CD4-positive, alpha-beta T cell (primary cell): ENCODE data around the gene FBRSL1. TPM values are rescaled to one million over a fixed set of nuclear protein-coding genes. Genes with fewer than 3 reads are reported as not detected.

ENCODE experiments used
- ATAC-seq: fragments of 200-7000 bp; cut with Tn5 transposase; one replicate; pipeline ENCODE4 v1.10.0; 2022; ENCODE audit warnings: mild to moderate bottlenecking; ENCODE audit not compliant: poor library complexity
- CTCF ChIA-PET: fragments of 350-600 bp; sonication (Branson Sonifier 250); formaldehyde crosslinking; loops from one replicate; lab custom pipeline; 2021; ENCODE audit warnings: antibody characterized with exemption, inconsistent platforms; lab: Charles Lee
- POLR2A ChIA-PET: fragments of 350-600 bp; sonication (Branson Sonifier 250); formaldehyde crosslinking; loops from one replicate; lab custom pipeline; 2021; ENCODE audit warnings: antibody characterized with exemption, inconsistent platforms; lab: Charles Lee
- DNase-seq, 14 experiments: peaks; one replicate each; pipeline ENCODE4 v3.0.0-alpha.2; 2013 to 2020; ENCODE audit warnings: mixed read lengths in 2 of 14
- H3K27ac ChIP-seq, 2 donors: one replicate each; pipeline versions ENCODE4 v1.5.1 to v1.7.0; 2013; ENCODE audit warnings: low read length in 2 of 2, low read depth in 1 of 2, mild to moderate bottlenecking in 1 of 2
- H3K27me3 ChIP-seq, 2 experiments: 1 replicate in 1 of 2; 2 replicates in 1 of 2; pipeline versions ENCODE4 v1.6.1 to v1.7.0; 2013; ENCODE audit warnings: low read length in 2 of 2, control low read depth in 1 of 2, mild to moderate bottlenecking in 1 of 2, moderate library complexity in 1 of 2; ENCODE audit not compliant: insufficient read depth in 2 of 2, control insufficient read depth in 1 of 2
- H3K36me3 ChIP-seq: one replicate; pipeline ENCODE4 v1.6.1; 2013; ENCODE audit warnings: low read length, control low read depth; ENCODE audit not compliant: insufficient read depth
- H3K4me1 ChIP-seq: one replicate; pipeline ENCODE4 v1.6.1; 2013; ENCODE audit warnings: low read length, control low read depth; ENCODE audit not compliant: insufficient read depth
- H3K4me3 ChIP-seq: one replicate; pipeline ENCODE4 v1.5.1; 2013; ENCODE audit warnings: mild to moderate bottlenecking, low read length, moderate library complexity
- H3K9me3 ChIP-seq, 2 experiments: 1 replicate in 1 of 2; 2 replicates in 1 of 2; pipeline versions ENCODE4 v1.6.1 to v1.7.0; 2013; ENCODE audit warnings: low read length in 2 of 2, mild to moderate bottlenecking in 2 of 2, control low read depth in 1 of 2, moderate library complexity in 1 of 2; ENCODE audit not compliant: control insufficient read depth in 1 of 2, insufficient read depth in 1 of 2
- H3K27ac Mint-ChIP-seq: one replicate; pipeline ENCODE4 v1.8.0; 2020; ENCODE audit warnings: mixed read lengths
- H3K27me3 Mint-ChIP-seq: one replicate; pipeline ENCODE4 v1.8.0; 2021; ENCODE audit warnings: mixed read lengths
- H3K36me3 Mint-ChIP-seq: one replicate; pipeline ENCODE4 v1.8.0; 2021; ENCODE audit warnings: low read depth, mixed read lengths
- H3K4me1 Mint-ChIP-seq: one replicate; pipeline ENCODE4 v1.8.0; 2021; ENCODE audit warnings: low read depth, mixed read lengths
- H3K4me3 Mint-ChIP-seq: one replicate; pipeline ENCODE4 v1.8.0; 2020; ENCODE audit warnings: mild to moderate bottlenecking, mixed read lengths
- H3K9me3 Mint-ChIP-seq: one replicate; pipeline ENCODE4 v1.8.0; 2020; ENCODE audit warnings: mixed read lengths
- intact Hi-C, 2 experiments: fragments of 100-400 bp; cut with DNase I in 1 of 2; cut with micrococcal nuclease in 1 of 2; formaldehyde crosslinking; loops; one replicate each; pipeline versions ENCODE4 v1.15.1 to v1.9.0; 2023 to 2025; cut with DNase I, micrococcal nuclease
- total RNA-seq, 174 experiments: library from RNA in 2 of 174; stranded (reverse) in 2 of 174; gene quantifications; one replicate each; pipeline ENCODE4 v1.2.3 and lab custom pipeline; 2021 to 2026
- TF ChIP-seq, protein P1 (sequence below): fragments of 200-600 bp; IDR thresholded peaks from one replicate; pipeline ENCODE4 v1.8.0; 2022; ENCODE audit warnings: antibody characterized with exemption, mild to moderate bottlenecking

Gene FBRSL1
- total RNA-seq, 2 experiments from 2014 or later: 75.8 to 80.7 TPM

- TF ChIP-seq, protein P1, sequence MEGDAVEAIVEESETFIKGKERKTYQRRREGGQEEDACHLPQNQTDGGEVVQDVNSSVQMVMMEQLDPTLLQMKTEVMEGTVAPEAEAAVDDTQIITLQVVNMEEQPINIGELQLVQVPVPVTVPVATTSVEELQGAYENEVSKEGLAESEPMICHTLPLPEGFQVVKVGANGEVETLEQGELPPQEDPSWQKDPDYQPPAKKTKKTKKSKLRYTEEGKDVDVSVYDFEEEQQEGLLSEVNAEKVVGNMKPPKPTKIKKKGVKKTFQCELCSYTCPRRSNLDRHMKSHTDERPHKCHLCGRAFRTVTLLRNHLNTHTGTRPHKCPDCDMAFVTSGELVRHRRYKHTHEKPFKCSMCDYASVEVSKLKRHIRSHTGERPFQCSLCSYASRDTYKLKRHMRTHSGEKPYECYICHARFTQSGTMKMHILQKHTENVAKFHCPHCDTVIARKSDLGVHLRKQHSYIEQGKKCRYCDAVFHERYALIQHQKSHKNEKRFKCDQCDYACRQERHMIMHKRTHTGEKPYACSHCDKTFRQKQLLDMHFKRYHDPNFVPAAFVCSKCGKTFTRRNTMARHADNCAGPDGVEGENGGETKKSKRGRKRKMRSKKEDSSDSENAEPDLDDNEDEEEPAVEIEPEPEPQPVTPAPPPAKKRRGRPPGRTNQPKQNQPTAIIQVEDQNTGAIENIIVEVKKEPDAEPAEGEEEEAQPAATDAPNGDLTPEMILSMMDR: no peak
- no peaks in the 10 kb centered on the region for H3K27me3 Mint-ChIP-seq
- Histone ChIP-seq H3K27me3 (no peaks in the 10 kb centered on the region), H3K36me3 (peaks cover 12% of the 10 kb centered on the region), H3K4me3 (peak overlapping the region; percentile 74), H3K27ac (no peak overlapping the region), H3K9me3 (no peaks in the 10 kb centered on the region), H3K4me1 (peaks cover 83% of the 10 kb centered on the region)
- peak overlapping the region; percentile 91 for H3K4me3 Mint-ChIP-seq
- H3K36me3 Mint-ChIP-seq: peaks cover 14% of the 10 kb centered on the region
- intact Hi-C loops: no loop called here
- ChIA-PET CTCF (no interaction called here), POLR2A (interaction anchor here (1.5 kb wide), 1 partner anchor 59 kb away, joined by 3 read pairs; no protein-coding TSS in a partner anchor)
- peak overlapping the region; percentile 91 for H3K27ac Mint-ChIP-seq
- DNase-seq (no peak), ATAC-seq (no peak)
- H3K9me3 Mint-ChIP-seq: no peaks in the 10 kb centered on the region
- H3K4me1 Mint-ChIP-seq: peaks cover 72% of the 10 kb centered on the region
Observed at GRCh38 chr12:132491138-132491663, 1.2 kb downstream of the FBRSL1 start.

GRCh38 chr12:132491761-132492378 is 1.9 kb downstream of the FBRSL1 start:
- Mint-ChIP-seq H3K9me3 (no peaks in the 10 kb centered on the region), H3K4me1 (peaks cover 72% of the 10 kb centered on the region), H3K27ac (peak overlapping the region; percentile 91), H3K36me3 (peaks cover 14% of the 10 kb centered on the region), H3K4me3 (peak overlapping the region; percentile 91), H3K27me3 (no peaks in the 10 kb centered on the region)
- ATAC-seq (no peak), DNase-seq (no peak)
- no peaks in the 10 kb centered on the region for H3K9me3 ChIP-seq
- no peak overlapping the region for H3K27ac ChIP-seq
- intact Hi-C loops: no loop called here
- peaks cover 85% of the 10 kb centered on the region for H3K4me1 ChIP-seq
- peak overlapping the region; percentile 74 for H3K4me3 ChIP-seq
- CTCF ChIA-PET: no interaction called here
- H3K36me3 ChIP-seq: peaks cover 12% of the 10 kb centered on the region
- POLR2A ChIA-PET: interaction anchor here (1.1 to 1.5 kb wide), 3 partner anchors 14 to 62 kb away, joined by 3 to 4 read pairs (median 4); no protein-coding TSS in a partner anchor
- no peaks in the 10 kb centered on the region for H3K27me3 ChIP-seq
- TF ChIP-seq, protein P1: no peak

DNA sequence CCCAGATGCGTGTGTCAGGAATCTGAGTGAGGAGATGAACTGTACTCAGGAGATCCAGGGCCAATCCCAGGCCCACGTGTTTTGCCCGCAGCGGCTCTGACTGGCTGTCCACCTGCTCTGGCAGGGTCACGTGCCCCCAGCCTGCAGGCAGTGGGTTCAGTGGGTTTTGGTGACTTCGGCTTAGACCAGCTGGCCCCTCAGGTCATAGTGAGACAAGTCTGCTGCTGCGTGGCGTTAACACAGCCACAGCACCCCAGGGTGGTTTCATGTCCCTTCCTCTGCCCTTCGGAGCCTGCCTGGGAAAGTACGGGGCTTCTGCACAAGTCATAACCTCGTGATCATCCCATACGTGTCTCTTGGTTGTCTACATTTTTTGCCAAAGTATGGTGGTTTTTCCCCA is 2.6 kb downstream of the FBRSL1 start:
- Mint-ChIP-seq H3K27me3 (no peaks in the 10 kb centered on the region), H3K27ac (peak overlapping the region; percentile 91), H3K4me3 (peak overlapping the region; percentile 91), H3K4me1 (peaks cover 72% of the 10 kb centered on the region), H3K36me3 (peaks cover 14% of the 10 kb centered on the region), H3K9me3 (no peaks in the 10 kb centered on the region)
- peaks cover 12% of the 10 kb centered on the region for H3K36me3 ChIP-seq
- peaks cover 85% of the 10 kb centered on the region for H3K4me1 ChIP-seq
- CTCF ChIA-PET: no interaction called here
- H3K9me3 ChIP-seq: no peaks in the 10 kb centered on the region
- peak overlapping the region; percentile 74 for H3K4me3 ChIP-seq
- ATAC-seq (no peak), DNase-seq (peak in 1 of 14 experiments; percentile 60)
- no peaks in the 10 kb centered on the region for H3K27me3 ChIP-seq
- POLR2A ChIA-PET: interaction anchor here (0.7 to 1.5 kb wide), 4 partner anchors 11 to 62 kb away, joined by 3 to 4 read pairs (median 4); no protein-coding TSS in a partner anchor
- TF ChIP-seq, protein P1: no peak
- intact Hi-C loops: no loop called here
- no peak overlapping the region for H3K27ac ChIP-seq
